Loucy (cell line): ENCODE data around the gene CRACR2A.

Experiments used
- H2AFZ ChIP-seq: fragments of 200-600 bp; sonication (generic); 2 replicates; pipeline ENCODE4 v1.6.0; 2016; ENCODE audit warnings: antibody characterized with exemption, mild to moderate bottlenecking, low read length, moderate library complexity
- H3F3A ChIP-seq: fragments of 200-600 bp; 2 replicates; pipeline ENCODE4 v1.6.0; 2016; ENCODE audit warnings: antibody characterized with exemption, low read depth, mild to moderate bottlenecking
- H3K27me3 ChIP-seq: fragments of 200-600 bp; sonication (generic); 2 replicates; pipeline ENCODE4 v1.6.1; 2014; ENCODE audit warnings: low read length, mild to moderate bottlenecking; ENCODE audit not compliant: insufficient read depth, poor library complexity, severe bottlenecking
- H3K36me3 ChIP-seq: fragments of 200-600 bp; sonication (generic); 2 replicates; pipeline ENCODE4 v1.6.1; 2016; ENCODE audit warnings: low read length; ENCODE audit not compliant: insufficient read depth
- H3K4me1 ChIP-seq: fragments of 200-600 bp; sonication (generic); 2 replicates; pipeline ENCODE4 v1.5.1; 2014; ENCODE audit warnings: low read length, mild to moderate bottlenecking; ENCODE audit not compliant: insufficient read depth, poor library complexity, severe bottlenecking
- H3K4me2 ChIP-seq: fragments of 200-600 bp; sonication (generic); 2 replicates; pipeline ENCODE4 v1.6.0; 2014; ENCODE audit warnings: antibody characterized with exemption, low read length, low read depth, mild to moderate bottlenecking; ENCODE audit not compliant: poor library complexity, severe bottlenecking
- H3K4me3 ChIP-seq: fragments of 200-600 bp; sonication (generic); 2 replicates; pipeline ENCODE4 v1.5.1; 2014; ENCODE audit warnings: low read length, mild to moderate bottlenecking, mixed read lengths; ENCODE audit not compliant: poor library complexity, severe bottlenecking
- H3K79me2 ChIP-seq: fragments of 200-600 bp; sonication (generic); 2 replicates; pipeline ENCODE4 v1.6.1; 2014; ENCODE audit warnings: low read length; ENCODE audit not compliant: insufficient read depth
- H3K9ac ChIP-seq: fragments of 200-600 bp; sonication (generic); 2 replicates; pipeline ENCODE4 v1.6.0; 2014; ENCODE audit warnings: mild to moderate bottlenecking, low read depth, low read length, moderate library complexity; ENCODE audit not compliant: poor library complexity, severe bottlenecking
- H3K9me2 ChIP-seq: fragments of 200-600 bp; sonication (generic); replicated peaks from 2 replicates; pipeline ENCODE4 v1.6.1; 2016; ENCODE audit warnings: low read depth, low read length, mixed read lengths
- H3K9me3 ChIP-seq: fragments of 200-600 bp; sonication (generic); 2 replicates; pipeline ENCODE4 v1.6.1; 2014; ENCODE audit warnings: mild to moderate bottlenecking, antibody characterized with exemption, low read length, low read depth; ENCODE audit not compliant: insufficient read depth
- H4K20me1 ChIP-seq: fragments of 200-600 bp; sonication (generic); 2 replicates; pipeline ENCODE4 v1.6.0; 2014; ENCODE audit warnings: antibody characterized with exemption, low read length, mild to moderate bottlenecking; ENCODE audit not compliant: insufficient read depth, poor library complexity, severe bottlenecking
- EZH2phosphoT487 ChIP-seq: fragments of 200-600 bp; IDR thresholded peaks from 2 replicates; pipeline ENCODE4 v1.6.1; 2018; ENCODE audit warnings: antibody characterized with exemption, mild to moderate bottlenecking, moderate library complexity, borderline replicate concordance
- TF ChIP-seq, protein P1 (sequence below): fragments of 200-600 bp; sonication (generic); conservative IDR thresholded peaks from 2 replicates; pipeline ENCODE4 v1.5.1; 2014; ENCODE audit warnings: mild to moderate bottlenecking, antibody characterized with exemption, low read length

Gene CRACR2A

DNA sequence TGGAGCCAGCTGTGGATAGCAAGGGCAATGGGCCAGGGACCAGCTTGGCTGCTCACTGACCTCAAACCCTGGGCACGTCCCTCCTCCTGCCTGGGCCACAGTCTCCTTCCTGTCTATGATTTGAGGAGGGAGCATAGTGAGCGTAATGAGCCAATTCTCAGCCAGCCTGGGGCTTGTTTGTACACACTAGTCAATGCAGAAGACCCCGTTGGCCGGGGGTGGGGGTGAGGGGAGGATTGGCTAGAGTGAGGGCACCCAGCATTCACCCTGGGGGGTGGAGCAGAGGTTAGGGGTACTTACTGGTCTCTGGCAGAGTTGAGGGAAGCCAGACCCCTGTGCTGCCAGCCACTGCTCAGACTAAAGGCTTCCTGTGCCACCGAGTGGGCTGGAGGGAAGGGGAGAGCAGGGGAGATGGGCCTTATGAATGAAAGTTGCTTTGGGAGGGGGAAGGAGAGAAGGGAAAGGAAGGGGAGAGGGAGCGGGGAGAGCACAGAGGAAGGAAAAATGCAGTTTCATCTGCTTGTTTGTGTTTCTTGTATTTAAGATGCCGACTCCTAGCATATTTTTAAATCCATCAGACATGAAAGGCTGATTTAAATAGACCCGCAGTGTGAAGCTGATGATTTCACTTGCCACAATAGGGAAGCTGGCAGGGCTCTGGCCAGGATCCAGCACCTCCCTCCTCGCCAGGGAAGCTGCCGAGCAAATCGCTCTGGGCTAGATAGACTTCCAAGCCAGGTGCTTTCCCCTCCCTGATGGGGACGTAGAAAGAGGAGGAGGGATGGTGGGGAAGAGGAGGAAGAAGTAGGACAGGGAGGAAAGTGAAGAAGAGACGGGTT, 147.9 kb downstream of the CRACR2A start:
- Histone ChIP-seq H3F3A (no peaks in the 10 kb centered on the region), H3K9me2 (no peaks in the 10 kb centered on the region), H3K27me3 (no peaks in the 10 kb centered on the region), H3K9me3 (no peaks in the 10 kb centered on the region), H3K9ac (no peak overlapping the region), H3K4me2 (no peak overlapping the region), H3K4me1 (peaks cover 14% of the 10 kb centered on the region), H3K4me3 (no peak overlapping the region), H4K20me1 (no peaks in the 10 kb centered on the region), H3K79me2 (no peaks in the 10 kb centered on the region), H3K36me3 (no peaks in the 10 kb centered on the region), H2AFZ (no peak overlapping the region)
- no peak for TF ChIP-seq EZH2phosphoT487
- TF ChIP-seq, protein P1, sequence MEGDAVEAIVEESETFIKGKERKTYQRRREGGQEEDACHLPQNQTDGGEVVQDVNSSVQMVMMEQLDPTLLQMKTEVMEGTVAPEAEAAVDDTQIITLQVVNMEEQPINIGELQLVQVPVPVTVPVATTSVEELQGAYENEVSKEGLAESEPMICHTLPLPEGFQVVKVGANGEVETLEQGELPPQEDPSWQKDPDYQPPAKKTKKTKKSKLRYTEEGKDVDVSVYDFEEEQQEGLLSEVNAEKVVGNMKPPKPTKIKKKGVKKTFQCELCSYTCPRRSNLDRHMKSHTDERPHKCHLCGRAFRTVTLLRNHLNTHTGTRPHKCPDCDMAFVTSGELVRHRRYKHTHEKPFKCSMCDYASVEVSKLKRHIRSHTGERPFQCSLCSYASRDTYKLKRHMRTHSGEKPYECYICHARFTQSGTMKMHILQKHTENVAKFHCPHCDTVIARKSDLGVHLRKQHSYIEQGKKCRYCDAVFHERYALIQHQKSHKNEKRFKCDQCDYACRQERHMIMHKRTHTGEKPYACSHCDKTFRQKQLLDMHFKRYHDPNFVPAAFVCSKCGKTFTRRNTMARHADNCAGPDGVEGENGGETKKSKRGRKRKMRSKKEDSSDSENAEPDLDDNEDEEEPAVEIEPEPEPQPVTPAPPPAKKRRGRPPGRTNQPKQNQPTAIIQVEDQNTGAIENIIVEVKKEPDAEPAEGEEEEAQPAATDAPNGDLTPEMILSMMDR, result no peak

DNA sequence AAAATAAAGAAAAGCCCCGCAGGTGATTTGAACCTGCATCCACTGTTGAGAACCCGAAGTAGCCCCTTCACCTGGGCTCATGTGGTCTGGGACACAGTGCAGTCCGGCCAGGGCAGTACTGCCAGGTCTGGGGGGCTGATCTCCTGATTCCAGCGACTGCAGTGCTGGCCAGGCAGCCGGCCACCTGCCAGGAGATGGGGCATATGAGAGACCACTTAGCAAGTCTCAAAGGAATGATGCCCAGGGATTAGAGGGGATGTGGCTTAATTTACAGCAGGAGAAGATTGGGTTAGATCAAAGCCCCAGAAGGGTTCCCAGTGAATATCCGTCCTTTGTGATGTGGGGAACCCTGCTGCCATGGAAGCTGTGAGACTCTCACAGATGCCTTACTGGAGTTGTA, 148.6 kb downstream of the CRACR2A start:
- TF ChIP-seq, protein P1, result no peak
- no peak for TF ChIP-seq EZH2phosphoT487
- no peaks in the 10 kb centered on the region for H4K20me1 ChIP-seq
- no peaks in the 10 kb centered on the region for H3F3A ChIP-seq
- no peaks in the 10 kb centered on the region for H3K27me3 ChIP-seq
- H3K4me3 ChIP-seq, result no peak overlapping the region
- no peaks in the 10 kb centered on the region for H3K36me3 ChIP-seq
- no peaks in the 10 kb centered on the region for H3K9me2 ChIP-seq
- H2AFZ ChIP-seq, result no peak overlapping the region
- H3K9me3 ChIP-seq, result no peaks in the 10 kb centered on the region
- H3K4me1 ChIP-seq, result peaks cover 14% of the 10 kb centered on the region
- H3K79me2 ChIP-seq, result no peaks in the 10 kb centered on the region
- no peak overlapping the region for H3K4me2 ChIP-seq
- H3K9ac ChIP-seq, result no peak overlapping the region

DNA sequence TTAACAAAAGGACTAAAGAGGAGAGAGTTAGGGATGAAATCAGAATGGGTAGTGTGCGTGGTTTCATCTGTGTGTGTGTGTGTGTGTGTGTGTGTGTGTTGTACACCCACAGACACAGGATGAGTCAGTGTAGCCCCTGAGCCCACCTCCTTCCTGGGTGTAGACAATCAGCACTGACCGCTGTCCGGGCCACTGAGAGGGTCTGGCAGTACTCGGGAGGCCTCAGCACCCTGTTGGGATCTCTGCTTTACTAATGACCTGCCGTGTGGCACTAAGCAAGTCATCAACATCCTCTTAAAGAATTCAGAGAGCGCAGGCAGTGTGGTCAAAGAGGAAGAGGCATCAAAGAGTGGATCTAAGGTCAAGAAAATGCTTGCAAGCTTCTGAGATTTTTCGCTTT, 149.3 kb downstream of the CRACR2A start:
- TF ChIP-seq, protein P1, result no peak
- TF ChIP-seq EZH2phosphoT487, result no peak
- no peaks in the 10 kb centered on the region for H3K27me3 ChIP-seq
- no peaks in the 10 kb centered on the region for H3F3A ChIP-seq
- no peaks in the 10 kb centered on the region for H3K79me2 ChIP-seq
- H3K9me2 ChIP-seq, result no peaks in the 10 kb centered on the region
- H4K20me1 ChIP-seq, result no peaks in the 10 kb centered on the region
- H3K36me3 ChIP-seq, result no peaks in the 10 kb centered on the region
- H3K4me3 ChIP-seq, result no peak overlapping the region
- H3K4me2 ChIP-seq, result no peak overlapping the region
- no peak overlapping the region for H2AFZ ChIP-seq
- no peak overlapping the region for H3K9ac ChIP-seq
- H3K9me3 ChIP-seq, result no peaks in the 10 kb centered on the region
- peaks cover 10% of the 10 kb centered on the region for H3K4me1 ChIP-seq
